ENCODE data around the gene ACKR2.
"Not testable (repeated sequence)": the region's sequence is repeated elsewhere in the genome, so short reads cannot be mapped to it uniquely, and the experiment has no call there.

ACKR2 gene

GRCh38 chr3:42864321-42864950, 55.2 kb downstream of the ACKR2 start:
- no peak for DNase-seq

GRCh38 chr3:42865256-42865655, 56.0 kb downstream of the ACKR2 start:
- DNase-seq: no peak

GRCh38 chr3:42867138-42867537, 57.9 kb downstream of the ACKR2 start:
- no peak for DNase-seq

- DNase-seq: no peak
These were observed 59.6 kb downstream of the ACKR2 start for GRCh38 chr3:42868841-42869240.

- no peak for DNase-seq
These were observed 62.4 kb downstream of the ACKR2 start for GRCh38 chr3:42871592-42872196.

- no peak for DNase-seq
These were observed 63.5 kb downstream of the ACKR2 start for GRCh38 chr3:42872718-42873117.

GRCh38 chr3:42873221-42873982, 64.2 kb downstream of the ACKR2 start:
- no peak for DNase-seq

GRCh38 chr3:42874749-42875148, 65.5 kb downstream of the ACKR2 start:
- no peak for DNase-seq

- DNase-seq: no peak
These were observed 66.3 kb downstream of the ACKR2 start, which contains the start of gene CYP8B1 for GRCh38 chr3:42875325-42876151. TSS of gene CYP8B1 (minus strand) at chr3:42875879. CDS start at chr3:42875816, 63 bp downstream.

- DNase-seq: no peak
These were observed 67.2 kb downstream of the ACKR2 start for GRCh38 chr3:42876401-42876800.

- no peak for DNase-seq
These were observed 67.9 kb downstream of the ACKR2 start for GRCh38 chr3:42876940-42877720.

GRCh38 chr3:42877881-42878280, 68.6 kb downstream of the ACKR2 start:
- DNase-seq: no peak

GRCh38 chr3:42880183-42880582, 70.9 kb downstream of the ACKR2 start:
- DNase-seq: no peak

GRCh38 chr3:42880601-42881451, 71.6 kb downstream of the ACKR2 start:
- peak; percentile 34 for DNase-seq

GRCh38 chr3:42883251-42883930, 74.1 kb downstream of the ACKR2 start:
- not testable (repeated sequence) for DNase-seq

- no peak for DNase-seq
These were observed 75.1 kb downstream of the ACKR2 start for GRCh38 chr3:42884324-42884723.

- DNase-seq: no peak
These were observed 77.1 kb downstream of the ACKR2 start for GRCh38 chr3:42886294-42886822.

- no peak for DNase-seq
These were observed 77.8 kb downstream of the ACKR2 start for GRCh38 chr3:42887084-42887483.

GRCh38 chr3:42891042-42891441, 81.8 kb downstream of the ACKR2 start:
- DNase-seq: no peak

GRCh38 chr3:42892169-42892568, 82.9 kb downstream of the ACKR2 start:
- no peak for DNase-seq
